Fibroblast of skin of left quadriceps (primary cell): Measurements from ENCODE around the gene BPGM.

ENCODE experiments used
- DNase-seq, 2 experiments: peaks; one replicate each; pipeline ENCODE4 v3.0.0-alpha.2; 2013; ENCODE audit warnings: low read depth in 2 of 2

The BPGM gene

GRCh38 chr7:134697205-134697886 lies 50.7 kb downstream of the BPGM start:
- DNase-seq = no peak

DNA sequence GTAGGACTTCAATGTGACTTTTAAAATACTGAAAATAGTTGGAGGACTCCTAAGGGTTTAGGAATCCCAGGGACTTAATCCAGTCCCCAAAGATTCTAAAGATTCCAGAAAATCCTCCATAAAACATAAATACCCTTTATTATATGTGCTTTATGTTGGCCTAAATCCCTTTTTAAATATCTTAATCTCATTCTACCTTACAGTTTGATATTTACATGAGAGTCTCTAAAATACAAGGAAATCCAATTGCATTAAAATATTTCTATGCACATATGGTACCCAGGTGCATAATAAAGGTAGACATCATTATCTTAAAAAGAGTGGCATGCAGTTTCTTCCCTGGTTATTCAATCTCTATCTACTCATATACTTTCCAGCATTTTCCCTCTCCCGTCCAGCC lies 51.8 kb downstream of the BPGM start:
- no peak for DNase-seq

GRCh38 chr7:134699021-134699818 lies 52.6 kb downstream of the BPGM start:
- no peak for DNase-seq

DNA sequence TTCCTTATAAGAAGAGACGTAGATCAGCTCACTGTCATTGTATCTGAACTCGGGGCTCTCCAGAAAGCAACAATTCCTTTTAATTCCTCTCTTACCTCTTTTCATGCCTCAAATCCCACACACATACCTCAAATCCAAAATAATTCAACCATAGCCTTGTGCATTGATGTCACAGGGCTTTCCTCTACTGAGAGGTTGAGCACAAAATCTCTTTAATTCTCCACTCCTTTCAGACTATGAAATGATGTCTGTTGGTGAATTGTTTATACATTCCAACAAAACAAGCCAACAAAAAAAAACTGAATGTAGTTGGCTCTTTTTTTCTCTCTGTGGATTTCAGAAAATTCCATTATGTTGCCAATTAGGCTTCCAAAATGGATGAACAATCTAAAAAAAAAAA lies 53.2 kb downstream of the BPGM start:
- DNase-seq = no peak

GRCh38 chr7:134701272-134701671 lies 54.6 kb downstream of the BPGM start:
- DNase-seq = no peak

- DNase-seq = no peak
Measured at GRCh38 chr7:134702366-134703240, 56.0 kb downstream of the BPGM start.

DNA sequence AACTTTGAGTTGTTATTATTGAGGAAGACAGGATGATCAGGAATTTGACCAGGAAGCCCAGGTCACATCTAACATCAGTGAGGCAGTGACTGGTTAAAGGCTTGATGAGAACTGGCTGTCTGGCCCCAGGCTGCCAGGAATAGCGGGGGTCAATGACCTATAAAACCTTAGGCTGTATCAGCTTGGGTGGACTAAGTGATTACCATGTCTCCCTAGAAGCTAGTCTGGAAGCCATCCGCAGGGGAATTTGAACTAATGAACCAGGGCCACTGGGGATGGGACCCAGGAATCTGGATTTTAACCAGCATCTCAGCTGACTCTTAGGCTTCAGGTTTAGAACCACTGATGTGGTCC lies 56.6 kb downstream of the BPGM start:
- no peak for DNase-seq

GRCh38 chr7:134703782-134704181 lies 57.1 kb downstream of the BPGM start:
- DNase-seq = no peak

GRCh38 chr7:134704827-134705226 lies 58.2 kb downstream of the BPGM start:
- DNase-seq = no peak

DNA sequence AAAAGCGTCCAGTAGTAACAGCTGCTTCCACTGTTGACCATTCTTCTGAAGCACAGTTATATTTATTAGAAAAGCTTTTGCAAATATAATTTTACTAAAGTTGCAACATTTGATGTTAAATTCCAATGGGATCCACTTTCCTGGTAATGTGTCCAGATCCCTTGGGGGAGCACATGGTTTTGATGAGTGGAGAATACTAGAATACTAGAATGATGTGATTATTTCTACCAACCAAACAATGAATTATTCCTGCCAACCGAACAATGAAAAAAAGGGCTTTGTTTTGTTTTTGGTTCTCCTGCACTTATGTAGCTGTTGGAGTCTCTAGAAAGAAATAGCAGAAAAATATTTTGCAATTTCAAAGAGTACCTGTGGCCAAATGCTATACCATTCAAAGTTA lies 59.1 kb downstream of the BPGM start:
- DNase-seq = no peak

DNA sequence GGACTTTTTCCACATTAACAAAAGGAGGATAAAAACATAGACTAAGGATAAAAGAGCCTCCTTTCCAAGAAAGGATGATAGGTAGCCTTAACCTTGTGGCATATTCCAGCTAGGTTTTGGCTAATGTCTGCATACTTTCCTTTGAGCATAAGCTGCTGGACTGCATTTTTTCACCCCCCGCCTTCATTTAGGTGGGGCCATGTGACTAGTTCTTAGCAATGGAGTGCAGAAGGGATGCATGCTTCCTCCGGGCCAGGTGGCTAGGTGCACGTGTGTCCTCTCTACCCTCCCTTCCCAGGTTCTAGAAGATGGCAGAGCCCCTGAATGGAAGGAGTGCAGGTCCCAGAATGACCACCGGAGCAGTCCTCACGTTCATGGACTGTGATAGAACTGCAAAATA lies 59.8 kb downstream of the BPGM start:
- no peak for DNase-seq

- no peak for DNase-seq
Measured at GRCh38 chr7:134707663-134708378, 61.2 kb downstream of the BPGM start.

DNA sequence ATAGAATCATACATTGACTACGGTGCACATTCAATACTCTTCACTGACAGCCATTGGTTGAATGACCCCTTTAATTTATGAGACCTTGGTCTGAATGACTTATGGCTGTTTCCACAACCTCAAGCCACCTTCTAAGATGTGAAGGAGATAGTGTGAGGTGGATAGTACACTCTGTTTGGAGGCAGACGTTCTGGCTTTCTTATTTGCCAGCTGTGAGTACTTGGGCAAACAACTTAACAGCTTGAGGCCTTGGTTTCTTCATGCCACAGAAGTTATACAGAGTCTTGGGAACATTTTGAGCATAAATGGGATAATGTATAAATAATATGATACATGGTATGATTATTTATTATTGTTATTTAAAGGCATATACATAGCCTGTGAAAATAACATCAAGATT lies 62.0 kb downstream of the BPGM start:
- DNase-seq = no peak

GRCh38 chr7:134709197-134709596 lies 62.5 kb downstream of the BPGM start:
- DNase-seq = no peak

DNA sequence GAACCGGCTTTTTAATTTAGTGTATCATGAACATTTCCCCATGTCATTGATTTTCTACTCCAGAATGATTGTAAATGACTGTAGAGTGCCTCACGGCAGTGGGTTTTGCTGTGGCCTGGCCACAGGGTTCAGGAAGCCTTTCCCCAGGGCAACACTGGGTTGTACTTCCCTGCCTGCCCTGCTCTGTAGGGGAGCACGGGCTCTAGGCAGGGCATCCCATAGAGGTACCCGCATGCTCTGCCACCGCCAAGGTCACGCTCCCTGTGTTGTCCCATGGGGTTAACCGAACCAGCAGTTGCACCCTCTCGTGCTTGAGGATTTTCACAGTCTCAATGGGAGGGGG lies 63.8 kb downstream of the BPGM start:
- no peak for DNase-seq

DNA sequence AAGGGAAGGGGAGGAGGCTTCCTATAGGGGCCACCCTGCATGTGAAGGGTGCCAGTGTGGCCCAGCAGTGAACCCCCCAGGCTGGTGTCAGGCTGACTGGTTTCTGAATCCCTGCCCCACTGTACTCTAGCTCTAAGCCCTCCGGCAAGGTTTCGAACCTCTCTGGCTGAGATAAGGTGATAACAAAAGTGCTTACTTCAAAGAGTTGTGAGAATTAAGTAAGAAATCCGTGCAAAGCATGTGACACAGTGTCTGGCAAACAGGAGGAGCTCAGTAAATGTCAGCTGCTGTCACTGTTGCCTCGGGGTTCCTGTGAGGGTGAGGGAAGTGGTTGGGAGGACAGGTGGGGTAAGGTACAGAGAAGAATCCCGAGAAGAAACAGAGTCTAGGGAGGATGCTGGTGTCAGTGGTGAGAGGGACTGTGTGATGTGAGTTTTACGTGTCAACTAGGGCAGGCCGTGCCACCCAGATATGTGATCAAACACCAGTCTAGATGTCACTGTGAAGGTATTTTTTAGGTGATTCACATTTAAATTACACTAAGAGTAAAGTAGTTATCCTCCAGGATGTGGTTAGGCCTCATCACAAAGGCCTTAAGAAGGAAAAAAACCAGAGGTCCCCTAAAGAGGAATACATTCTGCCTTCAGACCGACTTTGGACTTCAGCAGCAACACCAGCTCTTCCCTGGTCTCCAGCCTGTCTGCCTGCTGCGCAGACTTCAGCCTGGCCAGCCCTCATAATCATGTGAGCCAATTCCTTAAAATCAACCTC lies 64.4 kb downstream of the BPGM start:
- no peak for DNase-seq

- no peak for DNase-seq
Measured at GRCh38 chr7:134712196-134712595, 65.5 kb downstream of the BPGM start.

- DNase-seq = no peak
Measured at GRCh38 chr7:134714470-134715205, 68.0 kb downstream of the BPGM start.

- no peak for DNase-seq
Measured at GRCh38 chr7:134718211-134718875, 71.7 kb downstream of the BPGM start.
